ENCODE data around the gene AP1S2.

AP1S2 gene

GRCh38 chrX:15855568-15856221 is 1.1 kb upstream of the AP1S2 start:
- peaks cover 11% of the 10 kb centered on the region for H3K27me3 Mint-ChIP-seq (ENCODE audit: low read depth, poor library complexity)
- DNase-seq, result no peak
- peaks cover under 1% of the 10 kb centered on the region for H3K9me3 Mint-ChIP-seq
- peak overlapping the region; percentile 96 for H3K4me3 Mint-ChIP-seq
- peaks cover 45% of the 10 kb centered on the region for H3K4me1 Mint-ChIP-seq
- peaks cover 16% of the 10 kb centered on the region for H3K36me3 Mint-ChIP-seq (ENCODE audit: low read depth)
- TF ChIP-seq CTCF (IDR thresholded peaks at IDR 0.05), result no peak
- H3K27ac Mint-ChIP-seq, result peak overlapping the region; percentile 97

GRCh38 chrX:15854080-15854655 is 445 bp downstream of the AP1S2 start:
- H3K36me3 Mint-ChIP-seq (ENCODE audit: low read depth), result peaks cover 19% of the 10 kb centered on the region
- H3K27me3 Mint-ChIP-seq (ENCODE audit: low read depth, poor library complexity), result peaks cover 11% of the 10 kb centered on the region
- peak overlapping the region; percentile 92 for H3K4me3 Mint-ChIP-seq
- peak; percentile 85 for DNase-seq
- H3K4me1 Mint-ChIP-seq, result peaks cover 60% of the 10 kb centered on the region
- peak overlapping the region; percentile 89 for H3K27ac Mint-ChIP-seq
- TF ChIP-seq CTCF (IDR thresholded peaks at IDR 0.05), result no peak
- H3K9me3 Mint-ChIP-seq, result no peaks in the 10 kb centered on the region

GRCh38 chrX:15853586-15854079 is 980 bp downstream of the AP1S2 start:
- DNase-seq, result peak; percentile 8
- Mint-ChIP-seq H3K27ac (peak overlapping the region; percentile 89), H3K4me1 (peaks cover 61% of the 10 kb centered on the region)

GRCh38 chrX:15849555-15849954 is 5.1 kb downstream of the AP1S2 start:
- DNase-seq, result no peak
- TF ChIP-seq CTCF (IDR thresholded peaks at IDR 0.05), result no peak
- H3K9me3 Mint-ChIP-seq, result no peaks in the 10 kb centered on the region
- H3K36me3 Mint-ChIP-seq (ENCODE audit: low read depth), result peaks cover 43% of the 10 kb centered on the region
- no peaks in the 10 kb centered on the region for H3K27me3 Mint-ChIP-seq (ENCODE audit: low read depth, poor library complexity)
- H3K27ac Mint-ChIP-seq, result no peak overlapping the region
- H3K4me1 Mint-ChIP-seq, result peaks cover 55% of the 10 kb centered on the region
- no peak overlapping the region for H3K4me3 Mint-ChIP-seq

More at GRCh38 chrX:15853586-15854079, 980 bp downstream of the AP1S2 start:
- H3K9me3 Mint-ChIP-seq, result no peaks in the 10 kb centered on the region
- peaks cover 19% of the 10 kb centered on the region for H3K36me3 Mint-ChIP-seq (ENCODE audit: low read depth)
- TF ChIP-seq CTCF (IDR thresholded peaks at IDR 0.05), result no peak
- peak overlapping the region; percentile 92 for H3K4me3 Mint-ChIP-seq
- H3K27me3 Mint-ChIP-seq (ENCODE audit: low read depth, poor library complexity), result peaks cover 10% of the 10 kb centered on the region

- Mint-ChIP-seq H3K9me3 (no peaks in the 10 kb centered on the region), H3K4me3 (no peak overlapping the region), H3K27ac (no peak overlapping the region), H3K27me3 (ENCODE audit: low read depth, poor library complexity) (no peaks in the 10 kb centered on the region), H3K4me1 (peaks cover 53% of the 10 kb centered on the region), H3K36me3 (ENCODE audit: low read depth) (peaks cover 52% of the 10 kb centered on the region)
- no peak for TF ChIP-seq CTCF (IDR thresholded peaks at IDR 0.05)
- no peak for DNase-seq
These were observed 6.0 kb downstream of the AP1S2 start for GRCh38 chrX:15848576-15848975.
